Measurements from ENCODE around the gene SMIM9. TPM values are rescaled to one million over a fixed set of nuclear protein-coding genes. Genes with fewer than 3 reads are reported as not detected.
A peak's percentile ranks its signal among the peaks of the same experiment; 100 is the strongest.
"Not testable (repeated sequence)": the region's sequence is repeated elsewhere in the genome, so short reads cannot be mapped to it uniquely, and the experiment has no call there.

SMIM9 gene
- total RNA-seq, 2 experiments from 2014 or later = not detected

- no peak overlapping the region for H3K4me3 Mint-ChIP-seq
- DNase-seq = peak; percentile 13
- no peaks in the 10 kb centered on the region for H3K36me3 Mint-ChIP-seq
- ChIA-PET POLR2A (no interaction called here), CTCF (no interaction called here)
- H3K27me3 Mint-ChIP-seq = no peaks in the 10 kb centered on the region
- intact Hi-C loops (cut with micrococcal nuclease) = loop anchor here (1.0 kb wide), 1 partner anchor 28 kb away; no protein-coding TSS in a partner anchor
- no peaks in the 10 kb centered on the region for H3K9me3 Mint-ChIP-seq
- peak overlapping the region; percentile 69 for H3K27ac Mint-ChIP-seq
- peaks cover 20% of the 10 kb centered on the region for H3K4me1 Mint-ChIP-seq (ENCODE audit: low read depth)
Observed at GRCh38 chrX:154827194-154828015, 7.1 kb downstream of the SMIM9 start.

GRCh38 chrX:154825586-154825985, 8.9 kb downstream of the SMIM9 start:
- POLR2A ChIA-PET; intact Hi-C loops (cut with micrococcal nuclease); H3K27ac Mint-ChIP-seq; DNase-seq; CTCF ChIA-PET; H3K36me3 Mint-ChIP-seq; H3K4me3 Mint-ChIP-seq; H3K27me3 Mint-ChIP-seq; H3K9me3 Mint-ChIP-seq: not testable (repeated sequence)
- peaks cover 20% of the 10 kb centered on the region for H3K4me1 Mint-ChIP-seq (ENCODE audit: low read depth)

- no peak overlapping the region for H3K4me3 Mint-ChIP-seq
- no peak overlapping the region for H3K27ac Mint-ChIP-seq
- intact Hi-C loops (cut with micrococcal nuclease) = no loop called here
- CTCF ChIA-PET = no interaction called here
- H3K4me1 Mint-ChIP-seq (ENCODE audit: low read depth) = peaks cover 16% of the 10 kb centered on the region
- H3K9me3 Mint-ChIP-seq = no peaks in the 10 kb centered on the region
- H3K36me3 Mint-ChIP-seq = no peaks in the 10 kb centered on the region
- POLR2A ChIA-PET = no interaction called here
- DNase-seq = no peak
- no peaks in the 10 kb centered on the region for H3K27me3 Mint-ChIP-seq
Observed at GRCh38 chrX:154824638-154825037, 9.8 kb downstream of the SMIM9 start.

GRCh38 chrX:154822029-154822428, 12.4 kb downstream of the SMIM9 start:
- no peak for DNase-seq
- H3K9me3 Mint-ChIP-seq = no peaks in the 10 kb centered on the region
- ChIA-PET POLR2A (no interaction called here), CTCF (interaction anchor here (0.9 kb wide), 1 partner anchor 10 kb away, joined by 3 read pairs; no protein-coding TSS in a partner anchor)
- H3K4me1 Mint-ChIP-seq (ENCODE audit: low read depth) = no peaks in the 10 kb centered on the region
- H3K27ac Mint-ChIP-seq = no peak overlapping the region
- H3K4me3 Mint-ChIP-seq = no peak overlapping the region
- no peaks in the 10 kb centered on the region for H3K36me3 Mint-ChIP-seq
- intact Hi-C loops (cut with micrococcal nuclease) = no loop called here
- no peaks in the 10 kb centered on the region for H3K27me3 Mint-ChIP-seq

- DNase-seq = no peak
- no peak overlapping the region for H3K4me3 Mint-ChIP-seq
- intact Hi-C loops (cut with micrococcal nuclease) = no loop called here
- ChIA-PET CTCF (interaction anchor here (0.9 kb wide), 1 partner anchor 10 kb away, joined by 3 read pairs; no protein-coding TSS in a partner anchor), POLR2A (no interaction called here)
- no peaks in the 10 kb centered on the region for H3K36me3 Mint-ChIP-seq
- no peak overlapping the region for H3K27ac Mint-ChIP-seq
- no peaks in the 10 kb centered on the region for H3K4me1 Mint-ChIP-seq (ENCODE audit: low read depth)
- no peaks in the 10 kb centered on the region for H3K9me3 Mint-ChIP-seq
- H3K27me3 Mint-ChIP-seq = no peaks in the 10 kb centered on the region
Observed at GRCh38 chrX:154821523-154821922, 12.9 kb downstream of the SMIM9 start.

- intact Hi-C loops (cut with micrococcal nuclease) = no loop called here
- H3K27ac Mint-ChIP-seq = no peak overlapping the region
- no peaks in the 10 kb centered on the region for H3K9me3 Mint-ChIP-seq
- no peaks in the 10 kb centered on the region for H3K36me3 Mint-ChIP-seq
- ChIA-PET POLR2A (no interaction called here), CTCF (no interaction called here)
- H3K4me3 Mint-ChIP-seq = no peak overlapping the region
- DNase-seq = no peak
- H3K27me3 Mint-ChIP-seq = no peaks in the 10 kb centered on the region
- no peaks in the 10 kb centered on the region for H3K4me1 Mint-ChIP-seq (ENCODE audit: low read depth)
Observed at GRCh38 chrX:154819771-154820341, 14.6 kb downstream of the SMIM9 start.

GRCh38 chrX:154818916-154819770, 15.3 kb downstream of the SMIM9 start:
- H3K27me3 Mint-ChIP-seq = no peaks in the 10 kb centered on the region
- H3K27ac Mint-ChIP-seq = no peak overlapping the region
- ChIA-PET CTCF (no interaction called here), POLR2A (no interaction called here)
- no peaks in the 10 kb centered on the region for H3K36me3 Mint-ChIP-seq
- no peaks in the 10 kb centered on the region for H3K9me3 Mint-ChIP-seq
- no peaks in the 10 kb centered on the region for H3K4me1 Mint-ChIP-seq (ENCODE audit: low read depth)
- no peak for DNase-seq
- intact Hi-C loops (cut with micrococcal nuclease) = no loop called here
- no peak overlapping the region for H3K4me3 Mint-ChIP-seq

GRCh38 chrX:154817048-154817618, 17.3 kb downstream of the SMIM9 start:
- H3K27ac Mint-ChIP-seq; CTCF ChIA-PET; H3K4me3 Mint-ChIP-seq; H3K36me3 Mint-ChIP-seq; intact Hi-C loops (cut with micrococcal nuclease); DNase-seq; POLR2A ChIA-PET; H3K4me1 Mint-ChIP-seq (ENCODE audit: low read depth); H3K9me3 Mint-ChIP-seq; H3K27me3 Mint-ChIP-seq: not testable (repeated sequence)

- CTCF ChIA-PET; H3K27me3 Mint-ChIP-seq; H3K9me3 Mint-ChIP-seq; H3K36me3 Mint-ChIP-seq; H3K4me3 Mint-ChIP-seq; DNase-seq; H3K27ac Mint-ChIP-seq; H3K4me1 Mint-ChIP-seq (ENCODE audit: low read depth); intact Hi-C loops (cut with micrococcal nuclease); POLR2A ChIA-PET: not testable (repeated sequence)
Observed at GRCh38 chrX:154816326-154816898, 18.1 kb downstream of the SMIM9 start.

- no peak for DNase-seq
- Mint-ChIP-seq H3K9me3 (no peaks in the 10 kb centered on the region), H3K36me3 (no peaks in the 10 kb centered on the region), H3K27ac (no peak overlapping the region), H3K27me3 (peaks cover 5% of the 10 kb centered on the region), H3K4me1 (ENCODE audit: low read depth) (no peaks in the 10 kb centered on the region), H3K4me3 (no peak overlapping the region)
- CTCF ChIA-PET = no interaction called here
- intact Hi-C loops (cut with micrococcal nuclease) = no loop called here
- POLR2A ChIA-PET = no interaction called here
Observed at GRCh38 chrX:154815274-154815818, 19.1 kb downstream of the SMIM9 start.

- POLR2A ChIA-PET = no interaction called here
- DNase-seq = no peak
- no peak overlapping the region for H3K27ac Mint-ChIP-seq
- H3K9me3 Mint-ChIP-seq = no peaks in the 10 kb centered on the region
- intact Hi-C loops (cut with micrococcal nuclease) = no loop called here
- H3K27me3 Mint-ChIP-seq = peaks cover 5% of the 10 kb centered on the region
- CTCF ChIA-PET = no interaction called here
- no peaks in the 10 kb centered on the region for H3K36me3 Mint-ChIP-seq
- H3K4me1 Mint-ChIP-seq (ENCODE audit: low read depth) = no peaks in the 10 kb centered on the region
- H3K4me3 Mint-ChIP-seq = no peak overlapping the region
Observed at GRCh38 chrX:154813801-154814200, 20.7 kb downstream of the SMIM9 start.
